ENCODE results near the gene BAIAP2.

- TF ChIP-seq, protein P1, sequence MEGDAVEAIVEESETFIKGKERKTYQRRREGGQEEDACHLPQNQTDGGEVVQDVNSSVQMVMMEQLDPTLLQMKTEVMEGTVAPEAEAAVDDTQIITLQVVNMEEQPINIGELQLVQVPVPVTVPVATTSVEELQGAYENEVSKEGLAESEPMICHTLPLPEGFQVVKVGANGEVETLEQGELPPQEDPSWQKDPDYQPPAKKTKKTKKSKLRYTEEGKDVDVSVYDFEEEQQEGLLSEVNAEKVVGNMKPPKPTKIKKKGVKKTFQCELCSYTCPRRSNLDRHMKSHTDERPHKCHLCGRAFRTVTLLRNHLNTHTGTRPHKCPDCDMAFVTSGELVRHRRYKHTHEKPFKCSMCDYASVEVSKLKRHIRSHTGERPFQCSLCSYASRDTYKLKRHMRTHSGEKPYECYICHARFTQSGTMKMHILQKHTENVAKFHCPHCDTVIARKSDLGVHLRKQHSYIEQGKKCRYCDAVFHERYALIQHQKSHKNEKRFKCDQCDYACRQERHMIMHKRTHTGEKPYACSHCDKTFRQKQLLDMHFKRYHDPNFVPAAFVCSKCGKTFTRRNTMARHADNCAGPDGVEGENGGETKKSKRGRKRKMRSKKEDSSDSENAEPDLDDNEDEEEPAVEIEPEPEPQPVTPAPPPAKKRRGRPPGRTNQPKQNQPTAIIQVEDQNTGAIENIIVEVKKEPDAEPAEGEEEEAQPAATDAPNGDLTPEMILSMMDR (IDR thresholded peaks at IDR 0.05), result no peak
- TF ChIP-seq ZFX (IDR thresholded peaks at IDR 0.05; ENCODE audit: borderline replicate concordance), result no peak
Observed at GRCh38 chr17:81037026-81037797, 2.3 kb downstream of the BAIAP2 start.
